ENCODE results near the gene MEAK7. TPM values are rescaled to one million over a fixed set of nuclear protein-coding genes. Genes with fewer than 3 reads are reported as not detected.

Gene MEAK7
- total RNA-seq, 1 experiment from 2014 or later = 29.5 TPM

GRCh38 chr16:84505249-84506187 is 1.1 kb upstream of the MEAK7 start:
- peak overlapping the region; percentile 91 for H3K4me3 Mint-ChIP-seq (ENCODE audit: low read depth, unreplicated experiment)
- CTCF ChIA-PET = interaction anchor here (0.6 to 2.0 kb wide), 10 partner anchors 9 to 237 kb away, joined by 3 to 12 read pairs (median 4); partner anchors contain the start of gene COTL1
- intact Hi-C loops (cut with micrococcal nuclease; ENCODE audit: unreplicated experiment) = no loop called here

GRCh38 chr16:84503751-84504395 is 586 bp downstream of the MEAK7 start:
- CTCF ChIA-PET = interaction anchor here (0.6 to 1.1 kb wide), 2 partner anchors 18 to 213 kb away, joined by 3 to 7 read pairs; no protein-coding TSS in a partner anchor
- Mint-ChIP-seq H3K27me3 (ENCODE audit: unreplicated experiment) (no peaks in the 10 kb centered on the region), H3K27ac (ENCODE audit: unreplicated experiment) (peak overlapping the region; percentile 70), H3K4me3 (ENCODE audit: low read depth, unreplicated experiment) (peak overlapping the region; percentile 91), H3K9me3 (ENCODE audit: low read depth, unreplicated experiment) (no peaks in the 10 kb centered on the region), H3K36me3 (ENCODE audit: insufficient read depth, unreplicated experiment) (peaks cover 34% of the 10 kb centered on the region), H3K4me1 (ENCODE audit: low read depth, unreplicated experiment) (peaks cover 62% of the 10 kb centered on the region)
- no peak for DNase-seq
- TF ChIP-seq, protein P1, sequence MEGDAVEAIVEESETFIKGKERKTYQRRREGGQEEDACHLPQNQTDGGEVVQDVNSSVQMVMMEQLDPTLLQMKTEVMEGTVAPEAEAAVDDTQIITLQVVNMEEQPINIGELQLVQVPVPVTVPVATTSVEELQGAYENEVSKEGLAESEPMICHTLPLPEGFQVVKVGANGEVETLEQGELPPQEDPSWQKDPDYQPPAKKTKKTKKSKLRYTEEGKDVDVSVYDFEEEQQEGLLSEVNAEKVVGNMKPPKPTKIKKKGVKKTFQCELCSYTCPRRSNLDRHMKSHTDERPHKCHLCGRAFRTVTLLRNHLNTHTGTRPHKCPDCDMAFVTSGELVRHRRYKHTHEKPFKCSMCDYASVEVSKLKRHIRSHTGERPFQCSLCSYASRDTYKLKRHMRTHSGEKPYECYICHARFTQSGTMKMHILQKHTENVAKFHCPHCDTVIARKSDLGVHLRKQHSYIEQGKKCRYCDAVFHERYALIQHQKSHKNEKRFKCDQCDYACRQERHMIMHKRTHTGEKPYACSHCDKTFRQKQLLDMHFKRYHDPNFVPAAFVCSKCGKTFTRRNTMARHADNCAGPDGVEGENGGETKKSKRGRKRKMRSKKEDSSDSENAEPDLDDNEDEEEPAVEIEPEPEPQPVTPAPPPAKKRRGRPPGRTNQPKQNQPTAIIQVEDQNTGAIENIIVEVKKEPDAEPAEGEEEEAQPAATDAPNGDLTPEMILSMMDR (IDR thresholded peaks at IDR 0.05; ENCODE audit: unreplicated experiment) = no peak
- no TSS peak for BruUV-seq (replicated peaks)
- intact Hi-C loops (cut with micrococcal nuclease; ENCODE audit: unreplicated experiment) = no loop called here

More at GRCh38 chr16:84505249-84506187, 1.1 kb upstream of the MEAK7 start:
- no TSS peak for BruUV-seq (replicated peaks)
- TF ChIP-seq, protein P1 (IDR thresholded peaks at IDR 0.05; ENCODE audit: unreplicated experiment) = no peak
- Mint-ChIP-seq H3K27me3 (ENCODE audit: unreplicated experiment) (no peaks in the 10 kb centered on the region), H3K9me3 (ENCODE audit: low read depth, unreplicated experiment) (no peaks in the 10 kb centered on the region), H3K27ac (ENCODE audit: unreplicated experiment) (peak overlapping the region; percentile 70), H3K4me1 (ENCODE audit: low read depth, unreplicated experiment) (peaks cover 55% of the 10 kb centered on the region), H3K36me3 (ENCODE audit: insufficient read depth, unreplicated experiment) (peaks cover 34% of the 10 kb centered on the region)
- DNase-seq = no peak

- intact Hi-C loops (cut with micrococcal nuclease; ENCODE audit: unreplicated experiment) = no loop called here
Observed at GRCh38 chr16:84502581-84502980, 1.9 kb downstream of the MEAK7 start.

GRCh38 chr16:84502075-84502474 is 2.4 kb downstream of the MEAK7 start:
- CTCF ChIA-PET = no interaction called here
- intact Hi-C loops (cut with micrococcal nuclease; ENCODE audit: unreplicated experiment) = no loop called here
- BruUV-seq (replicated peaks) = no TSS peak
- no peak overlapping the region for H3K4me3 Mint-ChIP-seq (ENCODE audit: low read depth, unreplicated experiment)
- no peak overlapping the region for H3K27ac Mint-ChIP-seq (ENCODE audit: unreplicated experiment)
- H3K36me3 Mint-ChIP-seq (ENCODE audit: insufficient read depth, unreplicated experiment) = peaks cover 32% of the 10 kb centered on the region
- peaks cover 62% of the 10 kb centered on the region for H3K4me1 Mint-ChIP-seq (ENCODE audit: low read depth, unreplicated experiment)
- no peaks in the 10 kb centered on the region for H3K9me3 Mint-ChIP-seq (ENCODE audit: low read depth, unreplicated experiment)
- no peak for DNase-seq
- H3K27me3 Mint-ChIP-seq (ENCODE audit: unreplicated experiment) = no peaks in the 10 kb centered on the region
- TF ChIP-seq, protein P1 (IDR thresholded peaks at IDR 0.05; ENCODE audit: unreplicated experiment) = no peak

More at GRCh38 chr16:84502581-84502980, 1.9 kb downstream of the MEAK7 start:
- H3K4me3 Mint-ChIP-seq (ENCODE audit: low read depth, unreplicated experiment) = no peak overlapping the region
- H3K9me3 Mint-ChIP-seq (ENCODE audit: low read depth, unreplicated experiment) = no peaks in the 10 kb centered on the region
- H3K36me3 Mint-ChIP-seq (ENCODE audit: insufficient read depth, unreplicated experiment) = peaks cover 34% of the 10 kb centered on the region
- BruUV-seq (replicated peaks) = no TSS peak
- CTCF ChIA-PET = no interaction called here
- H3K27ac Mint-ChIP-seq (ENCODE audit: unreplicated experiment) = no peak overlapping the region
- no peak for DNase-seq
- TF ChIP-seq, protein P1 (IDR thresholded peaks at IDR 0.05; ENCODE audit: unreplicated experiment) = no peak
- peaks cover 62% of the 10 kb centered on the region for H3K4me1 Mint-ChIP-seq (ENCODE audit: low read depth, unreplicated experiment)
- H3K27me3 Mint-ChIP-seq (ENCODE audit: unreplicated experiment) = no peaks in the 10 kb centered on the region
